ENCODE data around the gene TMEM175. TPM values are rescaled to one million over a fixed set of nuclear protein-coding genes. Genes with fewer than 3 reads are reported as not detected.

TMEM175 gene
- total and polyA plus RNA-seq, 8 donors, result 10.0 to 96.6 (median 16.4) TPM

DNA sequence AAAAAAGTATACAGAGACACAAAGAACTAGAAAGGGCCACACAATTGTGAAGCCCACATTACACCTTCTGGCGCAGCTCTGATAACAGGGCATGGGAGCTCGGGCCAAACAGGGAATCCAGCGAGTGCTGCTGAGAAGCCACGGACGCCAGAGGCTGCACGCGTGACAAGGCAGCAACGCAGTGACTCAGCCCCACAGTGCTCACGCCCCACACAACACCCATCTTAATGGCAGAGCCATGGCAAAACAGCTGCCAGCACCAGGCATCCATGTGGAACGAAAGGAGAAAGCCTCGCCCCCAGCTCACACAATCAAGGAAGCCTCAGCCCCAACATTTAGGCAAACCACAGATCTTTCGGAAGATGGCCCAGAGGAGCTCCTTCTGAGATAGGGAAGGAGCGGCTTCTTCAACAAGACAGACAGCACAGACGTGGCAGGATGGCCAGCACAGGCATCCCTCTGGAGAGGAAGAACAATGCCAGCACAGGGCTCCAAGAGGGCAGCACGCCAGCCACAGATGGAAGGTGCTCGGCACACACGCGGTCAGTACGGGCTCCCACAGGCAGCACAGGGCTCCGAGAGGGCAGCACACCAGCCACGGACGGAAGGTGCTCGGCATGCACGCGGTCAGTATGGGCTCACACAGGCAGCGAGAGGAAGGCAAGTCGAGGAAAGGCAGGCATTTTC is 33.2 kb upstream of the TMEM175 start:
- no peaks in the 10 kb centered on the region for H3K4me1 ChIP-seq
- ATAC-seq (no peak), DNase-seq (peak in 2 of 6 donors; percentile 7 to 33), FAIRE-seq (no peak)
- H3K4me3 ChIP-seq, result no peak overlapping the region
- WGBS, 2 donors, result 93 to 95% methylated on average over 27 of the region's 27 CpGs
- H3K9me3 ChIP-seq, result no peaks in the 10 kb centered on the region
- no peaks in the 10 kb centered on the region for H3K27me3 ChIP-seq
- intact Hi-C loops (cut with DNase I), result no loop called here
- TF ChIP-seq CTCF (IDR thresholded peaks at IDR 0.05), result no peak
- H3K27ac ChIP-seq, result no peak overlapping the region
- peaks cover 0 to 15% (median 0%) of the 10 kb centered on the region in 3 donors for H3K36me3 ChIP-seq

- no peak for TF ChIP-seq CTCF (IDR thresholded peaks at IDR 0.05)
- H3K4me1 ChIP-seq, result no peaks in the 10 kb centered on the region
- no peak overlapping the region for H3K27ac ChIP-seq
- no peaks in the 10 kb centered on the region for H3K27me3 ChIP-seq
- H3K9me3 ChIP-seq, result no peaks in the 10 kb centered on the region
- DNase-seq (peak in 1 of 6 donors; percentile 60), FAIRE-seq (no peak), ATAC-seq (no peak)
- H3K4me3 ChIP-seq, result no peak overlapping the region
- intact Hi-C loops (cut with DNase I), result no loop called here
- WGBS, 2 donors, result 92 to 93% methylated on average over 12 of the region's 12 CpGs
- peaks cover 0 to 15% (median 0%) of the 10 kb centered on the region in 3 donors for H3K36me3 ChIP-seq
Measured at GRCh38 chr4:899556-899906, 32.7 kb upstream of the TMEM175 start.

GRCh38 chr4:900073-900472 is 32.2 kb upstream of the TMEM175 start:
- peak in 2 of 4 donors; percentile 60 to 72 for ATAC-seq
- WGBS, 2 donors, result 59 to 77% methylated on average over 25 to 26 of the region's 26 CpGs

DNA sequence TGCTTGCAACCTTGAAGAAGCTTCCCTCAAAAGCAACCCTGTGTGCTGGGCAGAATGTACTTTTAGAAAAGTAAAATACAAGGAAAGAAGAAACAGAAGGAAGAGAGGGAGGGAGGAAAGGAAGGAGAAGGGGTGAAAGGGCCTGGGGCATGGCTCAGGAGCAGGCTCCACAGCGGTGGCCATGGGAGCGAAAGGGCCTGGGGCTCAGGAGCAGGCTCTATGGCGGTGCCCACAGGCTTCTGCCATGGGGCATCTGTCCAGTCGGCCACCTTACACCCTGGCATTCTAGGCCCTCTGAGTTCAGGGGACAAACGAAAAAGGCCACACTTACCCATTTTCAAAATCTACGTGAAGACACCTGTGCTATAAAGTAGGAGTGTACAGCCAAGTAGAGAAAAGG is 31.5 kb upstream of the TMEM175 start:
- Histone ChIP-seq H3K4me3 (no peak overlapping the region), H3K27me3 (no peaks in the 10 kb centered on the region), H3K4me1 (no peaks in the 10 kb centered on the region), H3K9me3 (no peaks in the 10 kb centered on the region), H3K36me3 (peaks cover 0 to 15% (median 0%) of the 10 kb centered on the region in 3 donors), H3K27ac (no peak overlapping the region)
- WGBS, 2 donors, result 92 to 97% methylated on average over 6 of the region's 6 CpGs
- intact Hi-C loops (cut with DNase I), result no loop called here
- no peak for TF ChIP-seq CTCF (IDR thresholded peaks at IDR 0.05)
- DNase-seq, result peak in 1 of 6 donors; percentile 32
- no peak for FAIRE-seq
- no peak for ATAC-seq

More at GRCh38 chr4:900073-900472, 32.2 kb upstream of the TMEM175 start:
- Histone ChIP-seq H3K9me3 (no peaks in the 10 kb centered on the region), H3K27ac (no peak overlapping the region), H3K4me1 (no peaks in the 10 kb centered on the region), H3K4me3 (no peak overlapping the region), H3K36me3 (peaks cover 0 to 15% (median 0%) of the 10 kb centered on the region in 3 donors), H3K27me3 (no peaks in the 10 kb centered on the region)
- peak in 2 of 6 donors; percentile 43 to 44 for DNase-seq
- TF ChIP-seq CTCF (IDR thresholded peaks at IDR 0.05), result no peak
- FAIRE-seq, result no peak
- intact Hi-C loops (cut with DNase I), result no loop called here

DNA sequence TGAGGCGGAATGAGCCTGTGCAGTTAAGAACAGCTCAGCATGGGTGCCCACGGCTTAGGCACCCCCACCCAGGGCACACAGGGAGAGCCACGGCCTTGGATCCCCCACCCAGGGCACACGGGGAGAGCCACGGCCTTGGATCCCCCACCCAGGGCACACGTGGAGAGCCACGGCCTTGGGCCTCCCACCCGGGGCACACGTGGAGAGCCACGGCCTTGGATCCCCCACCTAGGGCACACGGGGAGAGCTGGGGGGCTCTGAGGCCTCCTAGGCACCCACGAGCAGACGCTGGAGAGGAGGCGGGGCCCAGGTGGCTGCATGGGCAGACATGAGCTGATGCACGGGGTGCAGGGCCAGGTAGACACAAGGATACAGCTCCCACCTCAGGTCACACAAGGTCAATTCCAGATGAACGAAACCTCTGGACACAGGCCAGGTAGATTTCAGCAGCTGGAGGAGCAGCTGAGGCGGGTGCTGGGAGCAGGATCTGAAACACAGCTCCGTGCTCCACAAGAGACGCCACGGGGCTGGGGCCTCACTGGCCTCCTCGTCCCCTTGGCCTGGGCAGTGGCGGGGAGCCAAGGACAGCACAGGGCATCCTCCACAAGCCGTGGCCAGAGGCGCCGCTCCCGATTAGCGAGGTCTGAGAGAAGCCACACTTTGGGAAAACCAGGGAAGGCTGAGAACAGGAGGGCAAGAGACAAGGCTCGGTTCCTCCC is 30.9 kb upstream of the TMEM175 start:
- Histone ChIP-seq H3K4me3 (no peak overlapping the region), H3K36me3 (peaks cover 0 to 10% (median 0%) of the 10 kb centered on the region in 3 donors), H3K27me3 (no peaks in the 10 kb centered on the region), H3K27ac (no peak overlapping the region), H3K4me1 (no peaks in the 10 kb centered on the region), H3K9me3 (no peaks in the 10 kb centered on the region)
- ATAC-seq (no peak), DNase-seq (peak in 1 of 6 donors; percentile 53), FAIRE-seq (no peak)
- TF ChIP-seq CTCF (IDR thresholded peaks at IDR 0.05), result no peak
- intact Hi-C loops (cut with DNase I), result no loop called here
- 82 to 87% methylated on average over 28 of the region's 28 CpGs for WGBS, 2 donors

Data from pancreas (tissue), 10 donors.